ENCODE measurements around the gene PDGFA.
A peak's percentile ranks its signal among the peaks of the same experiment; 100 is the strongest.

Gene PDGFA

GRCh38 chr7:517774-518629, 1.6 kb downstream of the PDGFA start:
- H3K27me3 ChIP-seq (ENCODE audit: insufficient read depth, poor library complexity, severe bottlenecking), result no peaks in the 10 kb centered on the region
- peaks cover 19% of the 10 kb centered on the region for H3K36me3 ChIP-seq (ENCODE audit: low read depth)
- no peaks in the 10 kb centered on the region for H3K9me3 ChIP-seq (ENCODE audit: severe bottlenecking)
- peak overlapping the region; percentile 72 for H3K4me3 ChIP-seq (ENCODE audit: severe bottlenecking)
- 0 out of 3 replicates have a peak, but pooled peaks have one; percentile 8 for ATAC-seq (ENCODE audit: low read depth)
- DNase-seq (ENCODE audit: low spot score), result no peak
- H3K27ac ChIP-seq (ENCODE audit: poor library complexity, severe bottlenecking), result peak overlapping the region; percentile 92
- H3K4me1 ChIP-seq (ENCODE audit: insufficient read depth, poor library complexity, severe bottlenecking), result peaks cover 27% of the 10 kb centered on the region
- no peak for TF ChIP-seq CTCF (IDR thresholded peaks at IDR 0.05; ENCODE audit: poor library complexity, severe bottlenecking)

DNA sequence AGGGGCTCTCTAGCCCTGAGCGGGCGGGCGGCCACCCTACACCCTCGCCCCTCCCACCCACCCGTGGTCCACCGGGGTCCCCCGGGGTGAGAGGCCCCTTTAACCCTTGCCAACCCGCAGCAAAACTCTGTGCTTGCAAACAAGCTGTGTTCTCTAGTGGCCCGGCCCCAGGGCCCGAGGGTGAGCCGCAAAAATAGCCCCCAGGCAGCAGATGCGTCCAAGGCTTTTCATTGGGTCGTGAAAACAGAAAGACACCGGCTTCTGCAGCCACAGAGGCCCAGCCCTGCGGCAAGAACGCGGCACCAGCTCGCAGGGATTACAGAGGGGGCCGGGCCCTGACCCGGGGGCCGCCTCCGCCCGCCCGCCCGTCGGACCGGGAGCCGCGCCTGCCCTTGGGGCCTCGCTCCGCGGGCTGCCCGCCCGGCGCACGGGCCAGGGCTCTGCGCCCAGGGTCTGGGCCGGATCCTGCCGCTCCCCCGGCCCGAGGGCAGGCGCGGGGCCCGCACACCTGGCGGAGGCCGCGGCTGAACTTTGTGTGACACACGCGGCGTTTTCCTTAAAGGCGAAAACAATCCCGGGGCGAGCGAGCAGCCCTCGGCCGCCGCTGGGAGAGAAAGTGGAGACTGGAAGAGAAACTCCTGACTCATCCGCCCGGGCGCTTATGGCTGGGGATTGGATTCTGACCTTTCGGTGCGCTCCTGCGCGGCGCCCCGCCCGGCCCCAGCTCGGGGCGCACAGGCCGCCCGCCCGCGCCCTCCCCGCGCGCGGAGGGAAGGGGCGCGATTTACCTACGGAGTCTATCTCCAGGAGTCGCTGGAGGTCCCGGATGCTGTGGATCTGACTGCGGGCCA, 2.8 kb downstream of the PDGFA start:
- Histone ChIP-seq H3K4me3 (ENCODE audit: severe bottlenecking) (peak overlapping the region; percentile 72), H3K27me3 (ENCODE audit: insufficient read depth, poor library complexity, severe bottlenecking) (no peaks in the 10 kb centered on the region), H3K27ac (ENCODE audit: poor library complexity, severe bottlenecking) (peak overlapping the region; percentile 92), H3K36me3 (ENCODE audit: low read depth) (peaks cover 24% of the 10 kb centered on the region), H3K4me1 (ENCODE audit: insufficient read depth, poor library complexity, severe bottlenecking) (peaks cover 39% of the 10 kb centered on the region), H3K9me3 (ENCODE audit: severe bottlenecking) (no peaks in the 10 kb centered on the region)
- ATAC-seq (ENCODE audit: low read depth), result no peak
- no peak for DNase-seq (ENCODE audit: low spot score)
- TF ChIP-seq CTCF (IDR thresholded peaks at IDR 0.05; ENCODE audit: poor library complexity, severe bottlenecking), result no peak

- Histone ChIP-seq H3K4me3 (ENCODE audit: severe bottlenecking) (peak overlapping the region; percentile 72), H3K27me3 (ENCODE audit: insufficient read depth, poor library complexity, severe bottlenecking) (no peaks in the 10 kb centered on the region), H3K9me3 (ENCODE audit: severe bottlenecking) (no peaks in the 10 kb centered on the region), H3K27ac (ENCODE audit: poor library complexity, severe bottlenecking) (peak overlapping the region; percentile 92), H3K36me3 (ENCODE audit: low read depth) (peaks cover 29% of the 10 kb centered on the region), H3K4me1 (ENCODE audit: insufficient read depth, poor library complexity, severe bottlenecking) (peaks cover 44% of the 10 kb centered on the region)
- no peak for TF ChIP-seq CTCF (IDR thresholded peaks at IDR 0.05; ENCODE audit: poor library complexity, severe bottlenecking)
- DNase-seq (ENCODE audit: low spot score), result no peak
- ATAC-seq (ENCODE audit: low read depth), result no peak
These were observed 3.4 kb downstream of the PDGFA start for GRCh38 chr7:516216-516605.

- Histone ChIP-seq H3K27me3 (ENCODE audit: insufficient read depth, poor library complexity, severe bottlenecking) (no peaks in the 10 kb centered on the region), H3K4me3 (ENCODE audit: severe bottlenecking) (peak overlapping the region; percentile 1), H3K9me3 (ENCODE audit: severe bottlenecking) (no peaks in the 10 kb centered on the region), H3K27ac (ENCODE audit: poor library complexity, severe bottlenecking) (peak overlapping the region; percentile 92), H3K36me3 (ENCODE audit: low read depth) (peaks cover 29% of the 10 kb centered on the region), H3K4me1 (ENCODE audit: insufficient read depth, poor library complexity, severe bottlenecking) (peaks cover 44% of the 10 kb centered on the region)
- ATAC-seq (ENCODE audit: low read depth), result no peak
- TF ChIP-seq CTCF (IDR thresholded peaks at IDR 0.05; ENCODE audit: poor library complexity, severe bottlenecking), result no peak
- no peak for DNase-seq (ENCODE audit: low spot score)
These were observed 4.0 kb downstream of the PDGFA start for GRCh38 chr7:515628-516027.

Measured in RWPE2 (cell line).